ENCODE results near the gene TMCC2. TPM values are rescaled to one million over a fixed set of nuclear protein-coding genes. Genes with fewer than 3 reads are reported as not detected.
"Not testable (repeated sequence)": the region's sequence is repeated elsewhere in the genome, so short reads cannot be mapped to it uniquely, and the experiment has no call there.

The TMCC2 gene
- total and polyA plus RNA-seq, 10 donors, result 0.74 to 146 (median 7.7) TPM

DNA sequence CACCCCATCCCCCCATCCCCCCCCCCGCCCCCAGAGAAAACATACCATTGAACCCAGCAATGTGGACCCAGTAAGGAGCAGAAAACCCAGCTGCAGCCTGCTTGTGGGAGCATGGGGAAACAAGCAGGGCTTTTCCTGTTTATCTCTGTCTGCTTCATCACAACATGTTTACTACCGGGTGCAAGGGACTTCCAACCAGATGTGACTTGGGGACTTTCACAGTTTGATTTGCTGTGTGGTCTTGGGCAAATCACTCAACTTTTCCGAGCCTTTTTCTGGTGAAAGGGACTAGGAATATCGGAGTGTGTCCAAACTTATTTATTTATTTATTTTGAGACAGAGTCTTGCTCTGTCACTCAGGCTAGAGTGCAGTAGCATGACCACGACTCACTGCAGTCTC lies 3.2 kb downstream of the TMCC2 start:
- Histone ChIP-seq H3K9me3 (no peaks in the 10 kb centered on the region), H3K36me3 (no peaks in the 10 kb centered on the region), H3K4me3 (no peak overlapping the region), H3K4me1 (peaks cover 12 to 43% (median 30%) of the 10 kb centered on the region in 6 donors), H3K27me3 (replicated peaks in 1 of 7) (peaks cover 0 to 31% (median 0%) of the 10 kb centered on the region in 7 donors), H3K27ac (no peak overlapping the region)
- no peak for DNase-seq
- TF ChIP-seq POLR2A (IDR thresholded peaks at IDR 0.05) (no peak), POLR2AphosphoS5 (IDR thresholded peaks at IDR 0.05) (no peak)
- TF ChIP-seq, protein P1, sequence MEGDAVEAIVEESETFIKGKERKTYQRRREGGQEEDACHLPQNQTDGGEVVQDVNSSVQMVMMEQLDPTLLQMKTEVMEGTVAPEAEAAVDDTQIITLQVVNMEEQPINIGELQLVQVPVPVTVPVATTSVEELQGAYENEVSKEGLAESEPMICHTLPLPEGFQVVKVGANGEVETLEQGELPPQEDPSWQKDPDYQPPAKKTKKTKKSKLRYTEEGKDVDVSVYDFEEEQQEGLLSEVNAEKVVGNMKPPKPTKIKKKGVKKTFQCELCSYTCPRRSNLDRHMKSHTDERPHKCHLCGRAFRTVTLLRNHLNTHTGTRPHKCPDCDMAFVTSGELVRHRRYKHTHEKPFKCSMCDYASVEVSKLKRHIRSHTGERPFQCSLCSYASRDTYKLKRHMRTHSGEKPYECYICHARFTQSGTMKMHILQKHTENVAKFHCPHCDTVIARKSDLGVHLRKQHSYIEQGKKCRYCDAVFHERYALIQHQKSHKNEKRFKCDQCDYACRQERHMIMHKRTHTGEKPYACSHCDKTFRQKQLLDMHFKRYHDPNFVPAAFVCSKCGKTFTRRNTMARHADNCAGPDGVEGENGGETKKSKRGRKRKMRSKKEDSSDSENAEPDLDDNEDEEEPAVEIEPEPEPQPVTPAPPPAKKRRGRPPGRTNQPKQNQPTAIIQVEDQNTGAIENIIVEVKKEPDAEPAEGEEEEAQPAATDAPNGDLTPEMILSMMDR (IDR thresholded peaks at IDR 0.05 in 8 of 11, conservative IDR thresholded peaks at IDR 0.05 in 3 of 11), result no peak
- 80 to 87% (median 86%) methylated on average over 5 of the region's 5 CpGs for WGBS, 5 donors
- intact Hi-C loops (cut with DNase I; ENCODE audit: low total_unique reads), result no loop called here

DNA sequence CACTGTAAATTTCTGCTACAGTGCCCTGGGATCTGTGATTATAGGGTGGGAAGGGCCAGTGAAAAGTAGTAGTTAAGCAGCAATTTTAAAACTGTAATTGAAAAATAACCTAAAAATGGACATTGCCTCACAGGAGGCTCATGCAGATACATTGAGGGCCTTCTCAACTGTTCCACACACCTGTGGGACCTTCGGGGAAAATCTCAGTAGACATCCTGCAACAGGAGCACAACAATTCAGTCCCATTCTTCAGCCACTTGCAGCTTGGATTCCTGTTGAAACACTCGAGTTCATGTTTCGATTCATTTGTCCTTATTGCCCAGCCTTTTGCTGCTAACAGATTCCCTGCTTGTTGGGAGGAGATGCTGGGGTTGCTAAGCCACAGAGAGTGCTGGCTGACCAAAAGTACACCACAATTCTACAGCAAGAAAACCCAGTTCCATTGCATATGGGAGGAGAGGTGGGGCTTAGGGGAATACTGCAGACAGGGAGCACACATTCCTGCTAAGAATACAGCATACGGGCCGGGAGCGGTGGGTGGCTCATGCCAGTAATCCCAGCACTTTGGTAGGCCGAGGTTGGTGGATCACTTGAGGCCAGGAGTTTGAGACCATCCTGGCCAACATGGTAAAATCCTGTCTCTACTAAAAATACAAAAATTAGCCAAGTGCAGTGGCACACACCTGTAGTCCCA lies 4.5 kb downstream of the TMCC2 start:
- Histone ChIP-seq H3K4me1 (peaks cover 8 to 34% (median 25%) of the 10 kb centered on the region in 6 donors), H3K36me3 (no peaks in the 10 kb centered on the region), H3K27ac (no peak overlapping the region), H3K27me3 (replicated peaks in 1 of 7) (peaks cover 0 to 20% (median 0%) of the 10 kb centered on the region in 7 donors), H3K4me3 (no peak overlapping the region), H3K9me3 (no peaks in the 10 kb centered on the region)
- TF ChIP-seq POLR2AphosphoS5 (IDR thresholded peaks at IDR 0.05) (no peak), POLR2A (IDR thresholded peaks at IDR 0.05) (no peak)
- TF ChIP-seq, protein P1 (IDR thresholded peaks at IDR 0.05 in 8 of 11, conservative IDR thresholded peaks at IDR 0.05 in 3 of 11), result no peak
- intact Hi-C loops (cut with DNase I; ENCODE audit: low total_unique reads), result no loop called here
- WGBS, 5 donors, result 83 to 96% (median 93%) methylated on average over 7 of the region's 7 CpGs
- no peak for DNase-seq

DNA sequence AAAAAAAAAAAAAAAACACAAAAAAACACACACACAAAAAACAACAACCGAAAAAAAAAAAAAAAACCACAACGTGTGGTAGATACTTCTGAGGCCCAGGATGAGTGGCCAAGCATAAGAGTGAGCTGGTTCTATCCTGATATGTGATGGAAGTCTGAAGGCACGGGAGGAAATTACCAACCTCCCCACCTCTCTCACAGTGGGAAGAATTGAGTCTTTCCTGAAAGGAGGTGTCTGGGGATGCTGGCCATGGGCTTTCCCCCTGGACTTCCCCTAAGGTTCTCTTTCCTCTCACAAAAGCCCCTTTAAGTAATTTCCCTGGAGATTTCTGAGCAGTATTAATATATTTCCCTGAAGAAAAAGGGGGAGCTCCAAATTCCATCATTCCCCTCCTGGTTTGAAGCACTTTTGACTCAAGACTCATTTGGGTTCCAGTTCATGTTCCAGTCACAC lies 5.2 kb downstream of the TMCC2 start:
- TF ChIP-seq POLR2A (IDR thresholded peaks at IDR 0.05), result no peak
- no peak for TF ChIP-seq POLR2AphosphoS5 (IDR thresholded peaks at IDR 0.05)
- TF ChIP-seq, protein P1 (IDR thresholded peaks at IDR 0.05 in 8 of 11, conservative IDR thresholded peaks at IDR 0.05 in 3 of 11), result no peak
- Histone ChIP-seq H3K36me3 (no peaks in the 10 kb centered on the region), H3K4me3 (no peak overlapping the region), H3K27ac (no peak overlapping the region), H3K4me1 (peaks cover 7 to 37% (median 27%) of the 10 kb centered on the region in 6 donors), H3K9me3 (no peaks in the 10 kb centered on the region), H3K27me3 (replicated peaks in 1 of 7) (peaks cover 0 to 14% (median 0%) of the 10 kb centered on the region in 7 donors)
- DNase-seq, result no peak
- intact Hi-C loops (cut with DNase I; ENCODE audit: low total_unique reads), result no loop called here
- WGBS, 5 donors, result 40 to 75% (median 57%) methylated on average over 2 to 3 of the region's 3 CpGs

DNA sequence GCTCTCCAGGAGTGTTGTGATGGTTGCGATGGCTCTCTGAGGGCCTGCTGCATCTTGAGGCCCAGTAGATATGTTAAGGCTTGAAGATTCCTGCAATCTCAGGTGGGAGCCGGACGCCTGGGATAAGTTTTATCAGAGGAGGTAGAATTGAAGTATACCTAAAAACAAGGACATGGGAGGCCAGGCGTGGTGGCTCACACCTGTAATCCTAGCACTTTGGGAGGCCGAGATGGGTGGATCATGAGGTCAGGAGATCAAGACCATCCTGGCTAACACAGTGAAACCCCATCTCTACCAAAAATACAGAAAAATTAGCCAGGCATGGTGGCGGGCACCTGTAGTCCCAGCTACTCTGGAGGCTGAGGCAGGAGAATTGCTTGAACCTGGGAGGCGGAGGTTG lies 6.2 kb downstream of the TMCC2 start:
- H3K27ac ChIP-seq; H3K9me3 ChIP-seq; DNase-seq; H3K27me3 ChIP-seq (replicated peaks in 1 of 7); H3K36me3 ChIP-seq; H3K4me3 ChIP-seq; intact Hi-C loops (cut with DNase I; ENCODE audit: low total_unique reads): not testable (repeated sequence)
- WGBS, 5 donors, result 91 to 95% (median 93%) methylated on average over 7 of the region's 7 CpGs
- peaks cover 6 to 34% (median 20%) of the 10 kb centered on the region in 6 donors for H3K4me1 ChIP-seq

All from spleen (tissue), 11 donors.